Tibial nerve (tissue), 4 donors: Measurements from ENCODE around the gene BCAS3. TPM values are rescaled to one million over a fixed set of nuclear protein-coding genes. Genes with fewer than 3 reads are reported as not detected.

ENCODE experiments used
- DNase-seq, 2 donors: peaks; one replicate each; pipeline ENCODE4 v3.0.0-alpha.2; 2019; ENCODE audit warnings: low spot score in 2 of 2
- H3K27ac ChIP-seq, 4 donors: fragments of 200-600 bp; sonication (generic) in 3 of 4; one replicate each; pipeline ENCODE4 v1.5.1; 2017 to 2019; ENCODE audit warnings: mild to moderate bottlenecking in 1 of 4
- H3K27me3 ChIP-seq, 2 donors: fragments of 200-600 bp; sonication (generic) in 1 of 2; one replicate each; pipeline versions ENCODE4 v1.5.1 to v1.6.0; 2017 to 2019
- H3K36me3 ChIP-seq, 3 donors: fragments of 200-600 bp; sonication (generic); one replicate each; pipeline ENCODE4 v1.5.1; 2018 to 2019
- H3K4me1 ChIP-seq, 4 donors: fragments of 200-600 bp; sonication (generic) in 3 of 4; one replicate each; pipeline ENCODE4 v1.5.1; 2017 to 2019
- H3K4me3 ChIP-seq, 4 donors: fragments of 200-600 bp; sonication (generic) in 3 of 4; one replicate each; pipeline ENCODE4 v1.5.1; 2017 to 2019; ENCODE audit warnings: mild to moderate bottlenecking in 1 of 4, moderate library complexity in 1 of 4
- H3K9me3 ChIP-seq, 4 donors: fragments of 200-600 bp; sonication (generic) in 3 of 4; one replicate each; pipeline ENCODE4 v1.5.1; 2017 to 2019
- CTCF ChIP-seq, 5 experiments: fragments of 200-600 bp in 3 of 5; fragments of 450-650 bp in 2 of 5; sonication (generic) in 3 of 5; IDR thresholded peaks; one replicate each; pipeline ENCODE4 v1.5.1; 2016 to 2019; ENCODE audit warnings: antibody characterized with exemption in 5 of 5, mild to moderate bottlenecking in 3 of 5, moderate library complexity in 2 of 5
- EP300 ChIP-seq, 2 donors: sonication (generic); formaldehyde crosslinking; IDR thresholded peaks; one replicate each; pipeline ENCODE4 v1.6.1; 2017; ENCODE audit warnings: antibody characterized with exemption in 2 of 2, mild to moderate bottlenecking in 1 of 2
- POLR2A ChIP-seq, 2 donors: fragments of 450-650 bp; IDR thresholded peaks; one replicate each; pipeline ENCODE4 v1.6.1; 2017; ENCODE audit warnings: antibody characterized with exemption in 2 of 2, mild to moderate bottlenecking in 2 of 2, moderate library complexity in 2 of 2
- WGBS, 2 donors: methylation state at CpG; one replicate each; pipeline ENCODE4 v1.1.5; 2018; 5-methylcytosine and 5-hydroxymethylcytosine counted together
- total RNA-seq, 4 donors: library from RNA; depleted of rRNA; stranded (reverse); fragments of >200 nt; gene quantifications; one replicate each; pipeline ENCODE4 v1.1.0, GENCODE V29; 2016

Gene BCAS3
- total RNA-seq, 4 donors from 2014 or later, result 26.4 to 48.1 (median 44.8) TPM

- H3K27ac ChIP-seq, result no peak overlapping the region
- TF ChIP-seq CTCF (IDR thresholded peaks at IDR 0.05) (no peak), POLR2A (IDR thresholded peaks at IDR 0.05) (no peak), EP300 (IDR thresholded peaks at IDR 0.05) (no peak)
- no peak for DNase-seq
- no peak overlapping the region for H3K4me3 ChIP-seq
- H3K9me3 ChIP-seq, result no peaks in the 10 kb centered on the region
- H3K4me1 ChIP-seq, result peaks cover 0 to 13% (median 0%) of the 10 kb centered on the region in 4 donors
- no peaks in the 10 kb centered on the region for H3K36me3 ChIP-seq
- H3K27me3 ChIP-seq, result no peaks in the 10 kb centered on the region
Observed at GRCh38 chr17:60887614-60888028, 210.0 kb downstream of the BCAS3 start.

DNA sequence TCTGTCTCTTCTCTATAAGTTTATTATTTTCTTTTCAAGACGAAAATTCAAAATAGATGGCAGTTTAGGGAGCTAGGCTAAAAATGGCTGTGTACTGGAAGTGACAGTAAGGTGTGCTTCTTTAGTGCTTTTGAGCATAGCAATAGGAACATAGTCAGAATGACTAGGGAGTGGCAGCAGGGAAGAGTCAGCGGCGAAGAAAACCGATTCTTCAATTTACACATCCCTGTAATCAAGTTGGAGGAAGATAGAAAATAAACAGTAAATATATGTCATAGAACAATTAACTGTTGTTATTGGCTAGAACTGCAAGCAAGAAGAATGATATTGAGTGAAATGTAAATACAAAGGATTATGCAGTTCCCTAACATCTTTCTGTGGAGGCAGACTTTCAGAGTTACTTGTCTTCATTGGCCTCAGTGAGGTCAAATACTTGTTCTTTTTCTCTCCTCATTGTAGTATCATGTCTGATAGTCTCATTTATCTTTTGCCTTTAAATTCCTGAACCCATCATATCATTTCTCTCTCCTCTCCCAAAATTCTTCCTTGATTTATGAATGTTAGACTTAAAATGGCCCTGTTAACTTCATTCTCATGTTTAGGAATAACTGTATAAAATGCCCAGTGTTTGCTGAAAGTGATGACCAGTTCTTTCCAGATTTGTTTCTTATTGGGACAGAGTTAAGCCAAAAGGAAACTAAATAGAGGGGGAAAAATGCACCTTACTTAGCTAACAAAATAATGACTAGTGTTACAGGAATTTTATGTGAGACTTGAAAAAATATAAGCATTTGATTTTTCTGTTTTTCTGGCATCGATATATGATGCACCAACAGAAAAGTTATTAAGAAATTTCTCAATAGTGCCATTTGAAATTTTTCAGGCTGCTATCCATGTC lies 211.4 kb downstream of the BCAS3 start:
- Histone ChIP-seq H3K27ac (no peak overlapping the region), H3K4me1 (peaks cover 0 to 13% (median 0%) of the 10 kb centered on the region in 4 donors), H3K27me3 (no peaks in the 10 kb centered on the region), H3K9me3 (peaks cover 0 to 10% (median 0%) of the 10 kb centered on the region in 4 donors), H3K4me3 (no peak overlapping the region), H3K36me3 (no peaks in the 10 kb centered on the region)
- DNase-seq, result no peak
- TF ChIP-seq EP300 (IDR thresholded peaks at IDR 0.05) (no peak), CTCF (IDR thresholded peaks at IDR 0.05) (no peak), POLR2A (IDR thresholded peaks at IDR 0.05) (no peak)
- WGBS, 2 donors, result 65 to 71% methylated on average over 5 of the region's 5 CpGs

DNA sequence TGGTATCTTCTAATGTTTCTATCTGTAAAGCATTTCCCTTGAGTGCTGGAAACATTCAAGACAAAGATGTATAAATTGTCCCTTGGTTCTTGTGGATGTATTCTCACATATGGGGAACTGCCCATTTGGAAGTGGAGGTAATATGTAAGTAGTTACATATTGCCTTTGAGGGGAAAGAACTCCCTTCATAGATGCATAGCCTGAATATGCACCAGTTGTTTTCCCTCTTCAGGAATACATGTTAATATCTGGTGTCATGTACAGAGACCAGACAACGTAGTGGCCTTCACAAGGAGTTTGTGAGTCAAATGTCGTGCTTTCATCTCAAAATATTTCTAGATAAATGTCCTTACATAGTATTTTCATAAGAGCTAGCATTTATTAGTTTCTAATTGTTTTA lies 213.5 kb downstream of the BCAS3 start:
- 90 to 96% methylated on average over 2 of the region's 2 CpGs for WGBS, 2 donors
- no peak for TF ChIP-seq POLR2A (IDR thresholded peaks at IDR 0.05)
- TF ChIP-seq CTCF (IDR thresholded peaks at IDR 0.05), result no peak
- Histone ChIP-seq H3K4me3 (no peak overlapping the region), H3K27ac (no peak overlapping the region), H3K36me3 (peaks cover 0 to 4% (median 0%) of the 10 kb centered on the region in 3 donors), H3K9me3 (peaks cover 0 to 19% (median 0%) of the 10 kb centered on the region in 4 donors), H3K27me3 (no peaks in the 10 kb centered on the region), H3K4me1 (peaks cover 0 to 13% (median 0%) of the 10 kb centered on the region in 4 donors)
- DNase-seq, result no peak

GRCh38 chr17:60893475-60893874 lies 215.8 kb downstream of the BCAS3 start:
- no peak for DNase-seq
- TF ChIP-seq POLR2A (IDR thresholded peaks at IDR 0.05), result no peak
- no peak for TF ChIP-seq CTCF (IDR thresholded peaks at IDR 0.05)
- TF ChIP-seq EP300 (IDR thresholded peaks at IDR 0.05), result no peak
- Histone ChIP-seq H3K27ac (no peak overlapping the region), H3K36me3 (peaks cover 0 to 6% (median 0%) of the 10 kb centered on the region in 3 donors), H3K4me1 (peaks cover 0 to 8% (median 0%) of the 10 kb centered on the region in 4 donors), H3K27me3 (no peaks in the 10 kb centered on the region), H3K4me3 (no peak overlapping the region), H3K9me3 (peaks cover 0 to 35% (median 3%) of the 10 kb centered on the region in 4 donors)
- 81 to 82% methylated on average over 5 of the region's 5 CpGs for WGBS, 2 donors

DNA sequence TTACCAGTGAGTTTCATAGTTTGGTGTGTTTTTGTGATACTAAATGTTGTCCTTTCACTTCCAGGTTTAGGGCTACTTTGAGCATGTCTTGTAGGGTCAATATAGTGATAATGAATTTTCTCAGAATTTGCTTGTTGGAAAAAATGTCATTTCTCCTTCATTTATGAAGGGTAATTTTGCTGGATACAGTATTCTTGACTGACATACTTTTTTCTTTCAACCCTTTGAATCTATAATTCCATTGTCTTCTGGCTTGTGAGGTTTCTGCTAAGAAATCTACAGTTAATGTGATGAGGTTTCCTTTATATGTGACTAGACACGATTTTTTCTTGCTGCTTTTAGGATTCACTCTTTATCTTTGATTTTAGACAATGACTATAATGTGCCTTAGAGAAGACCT lies 219.3 kb downstream of the BCAS3 start:
- H3K27me3 ChIP-seq, result no peaks in the 10 kb centered on the region
- no peak overlapping the region for H3K27ac ChIP-seq
- peaks cover 0 to 35% (median 3%) of the 10 kb centered on the region in 4 donors for H3K9me3 ChIP-seq
- DNase-seq, result no peak
- 93 to 98% methylated on average over 1 of the region's 1 CpG for WGBS, 2 donors
- peaks cover 0 to 6% (median 0%) of the 10 kb centered on the region in 3 donors for H3K36me3 ChIP-seq
- no peak overlapping the region for H3K4me3 ChIP-seq
- no peaks in the 10 kb centered on the region for H3K4me1 ChIP-seq
- no peak for TF ChIP-seq POLR2A (IDR thresholded peaks at IDR 0.05)
- TF ChIP-seq CTCF (IDR thresholded peaks at IDR 0.05), result no peak
- TF ChIP-seq EP300 (IDR thresholded peaks at IDR 0.05), result no peak
